ENCODE results near the gene KAT14.

Gene KAT14

DNA sequence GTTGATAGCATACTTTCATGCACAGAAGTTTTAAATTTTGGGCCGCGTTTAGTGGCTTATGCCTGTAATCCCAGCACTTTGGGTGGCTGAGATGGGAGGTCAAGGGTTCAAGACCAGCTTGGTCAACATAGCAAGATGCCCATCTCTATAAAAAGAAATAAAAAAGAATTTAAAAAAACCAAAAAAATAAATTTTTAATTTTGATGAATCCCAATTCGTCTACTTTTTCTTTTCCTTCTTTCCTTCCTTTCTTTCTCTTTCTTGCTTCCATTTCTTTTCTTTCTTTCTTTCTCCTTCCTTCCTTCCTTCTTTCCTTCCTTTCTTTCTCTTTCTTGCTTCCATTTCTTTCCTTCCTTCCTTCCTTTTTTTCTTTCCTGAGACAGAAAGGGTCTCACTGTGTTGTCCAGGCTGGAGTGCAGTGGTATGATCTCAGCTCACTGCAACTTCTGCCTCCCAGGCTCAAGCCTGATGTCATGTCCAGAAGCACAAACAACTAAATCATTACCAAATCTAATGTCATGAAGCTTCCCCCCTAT, 95.8 kb downstream of the KAT14 start:
- ChIA-PET CTCF (interaction anchor here (0.6 to 0.9 kb wide), 2 partner anchors 42 to 48 kb away, joined by 3 to 4 read pairs; no protein-coding TSS in a partner anchor), POLR2A (no interaction called here)
- TF ChIP-seq, protein P1, sequence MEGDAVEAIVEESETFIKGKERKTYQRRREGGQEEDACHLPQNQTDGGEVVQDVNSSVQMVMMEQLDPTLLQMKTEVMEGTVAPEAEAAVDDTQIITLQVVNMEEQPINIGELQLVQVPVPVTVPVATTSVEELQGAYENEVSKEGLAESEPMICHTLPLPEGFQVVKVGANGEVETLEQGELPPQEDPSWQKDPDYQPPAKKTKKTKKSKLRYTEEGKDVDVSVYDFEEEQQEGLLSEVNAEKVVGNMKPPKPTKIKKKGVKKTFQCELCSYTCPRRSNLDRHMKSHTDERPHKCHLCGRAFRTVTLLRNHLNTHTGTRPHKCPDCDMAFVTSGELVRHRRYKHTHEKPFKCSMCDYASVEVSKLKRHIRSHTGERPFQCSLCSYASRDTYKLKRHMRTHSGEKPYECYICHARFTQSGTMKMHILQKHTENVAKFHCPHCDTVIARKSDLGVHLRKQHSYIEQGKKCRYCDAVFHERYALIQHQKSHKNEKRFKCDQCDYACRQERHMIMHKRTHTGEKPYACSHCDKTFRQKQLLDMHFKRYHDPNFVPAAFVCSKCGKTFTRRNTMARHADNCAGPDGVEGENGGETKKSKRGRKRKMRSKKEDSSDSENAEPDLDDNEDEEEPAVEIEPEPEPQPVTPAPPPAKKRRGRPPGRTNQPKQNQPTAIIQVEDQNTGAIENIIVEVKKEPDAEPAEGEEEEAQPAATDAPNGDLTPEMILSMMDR (IDR thresholded peaks at IDR 0.05; ENCODE audit: insufficient read depth, low read length, missing control alignments): no peak
- no peak for DNase-seq (ENCODE audit: low read depth, low spot score)
- H3K4me3 ChIP-seq (ENCODE audit: low read depth, low read length): no peak overlapping the region
